ENCODE measurements around the gene ABCD1.
A peak's percentile ranks its signal among the peaks of the same experiment; 100 is the strongest.

The ABCD1 gene

DNA sequence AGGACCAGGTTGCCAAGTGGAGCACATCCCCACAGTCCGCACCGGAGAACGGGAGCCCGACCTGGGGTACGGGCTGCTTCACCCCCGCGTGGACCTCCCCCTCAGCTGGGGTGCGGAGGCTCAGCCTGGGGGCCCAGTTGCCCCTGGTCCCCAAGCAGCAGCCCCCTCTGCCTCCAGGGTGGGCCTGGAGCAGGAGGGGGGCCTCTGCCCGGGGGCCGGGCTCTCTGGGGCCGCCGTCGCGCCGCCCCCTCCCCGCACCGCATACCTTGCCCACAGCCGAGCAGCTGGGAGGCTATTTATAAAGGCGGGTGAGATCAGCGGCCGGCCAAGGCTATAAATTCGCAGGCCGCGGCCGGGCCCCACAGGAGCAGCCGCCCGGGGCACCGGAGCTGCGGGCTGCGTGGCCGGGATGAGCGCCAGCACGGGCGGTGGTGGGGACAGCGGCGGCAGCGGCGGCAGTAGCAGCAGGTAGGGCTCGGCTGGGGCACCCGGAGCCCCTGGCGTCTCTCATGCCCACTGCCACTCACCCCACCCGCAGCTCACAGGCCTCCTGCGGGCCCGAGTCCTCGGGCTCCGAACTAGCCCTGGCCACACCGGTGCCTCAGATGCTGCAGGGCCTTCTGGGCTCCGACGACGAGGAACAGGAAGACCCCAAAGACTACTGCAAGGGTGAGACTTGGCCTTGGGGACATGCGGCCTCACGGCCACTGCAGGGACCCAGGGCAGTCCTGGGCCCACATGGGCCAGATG lies 56.2 kb downstream of the ABCD1 start, which contains the start of gene SRPK3:
Gene SRPK3 (plus strand): TSS at position 364 of the 750 bp plus-strand sequence. CDS start 46 bp downstream, at position 410.
- no peak for DNase-seq (ENCODE audit: low read depth)
- peak within 1 kb of the TSS; percentile 7 for H3K4me3 ChIP-seq (ENCODE audit: low read depth, low read length)

DNA sequence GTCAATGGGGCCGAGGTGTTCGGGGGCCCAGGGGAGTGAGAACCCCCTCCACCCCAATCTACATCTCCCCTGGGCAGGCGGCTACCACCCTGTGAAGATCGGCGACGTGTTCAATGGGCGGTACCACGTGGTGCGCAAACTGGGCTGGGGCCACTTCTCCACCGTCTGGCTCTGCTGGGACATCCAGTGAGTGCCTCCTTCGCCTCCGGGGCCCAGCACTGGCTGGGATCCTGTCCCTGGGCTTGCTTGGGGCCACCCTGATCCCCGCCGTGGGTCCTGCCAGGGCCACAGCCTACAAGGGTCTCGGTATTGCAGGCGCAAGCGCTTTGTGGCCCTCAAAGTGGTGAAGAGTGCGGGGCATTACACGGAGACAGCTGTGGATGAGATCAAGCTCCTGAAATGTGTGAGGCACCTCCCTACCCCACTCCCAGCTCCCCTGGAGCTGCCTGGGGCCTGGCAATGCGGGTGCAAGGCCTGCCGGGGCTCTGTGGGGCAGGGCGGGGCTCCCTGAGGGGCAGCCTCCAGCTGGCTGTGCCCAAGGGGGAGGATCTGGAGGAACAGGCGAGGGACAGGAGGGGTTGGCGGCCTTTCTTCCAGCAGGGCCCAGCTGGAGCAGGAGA lies 56.9 kb downstream of the ABCD1 start:
- H3K4me3 ChIP-seq (ENCODE audit: low read depth, low read length) = peak overlapping the region; percentile 7
- DNase-seq (ENCODE audit: low read depth) = no peak

DNA sequence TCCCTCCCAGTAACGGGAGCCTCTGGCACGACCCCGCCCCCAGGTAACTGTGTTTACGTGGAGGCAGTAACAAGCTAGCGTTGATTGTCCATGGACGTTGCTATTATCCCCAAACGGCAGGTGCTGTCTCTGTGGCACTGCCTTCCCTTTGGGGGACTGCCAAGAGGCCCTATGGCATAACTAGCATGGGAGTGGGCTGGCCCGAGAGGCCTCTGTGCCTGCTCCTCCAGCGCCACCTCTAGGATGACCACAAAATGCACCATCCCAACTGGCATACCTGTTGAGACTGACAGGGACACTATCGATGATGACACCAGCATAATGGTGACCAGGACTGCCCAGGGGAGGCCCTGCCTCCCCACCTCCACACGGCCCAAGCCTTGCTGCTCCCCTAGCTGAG lies 57.7 kb downstream of the ABCD1 start:
- H3K4me3 ChIP-seq (ENCODE audit: low read depth, low read length) = no peak overlapping the region

DNA sequence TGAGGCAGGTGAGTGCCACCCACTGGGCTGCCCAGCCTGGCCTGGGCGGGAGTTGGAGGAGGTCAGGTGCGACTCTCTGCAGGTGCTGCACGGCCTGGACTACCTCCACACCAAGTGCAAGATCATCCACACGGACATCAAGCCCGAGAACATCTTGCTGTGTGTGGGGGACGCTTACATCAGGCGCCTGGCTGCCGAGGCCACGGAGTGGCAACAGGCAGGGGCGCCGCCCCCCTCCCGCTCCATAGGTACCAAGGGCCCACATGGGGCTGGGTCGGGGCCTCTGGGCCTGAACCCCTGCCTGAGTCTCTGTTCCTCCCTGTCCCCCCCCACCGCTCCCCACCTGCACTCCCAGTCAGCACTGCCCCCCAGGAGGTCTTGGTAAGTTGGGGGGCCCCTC lies 58.2 kb downstream of the ABCD1 start:
- DNase-seq (ENCODE audit: low read depth) = no peak
- no peak overlapping the region for H3K4me3 ChIP-seq (ENCODE audit: low read depth, low read length)

More for the DNA sequence above, 57.7 kb downstream of the ABCD1 start:
- DNase-seq (ENCODE audit: low read depth) = no peak

DNA sequence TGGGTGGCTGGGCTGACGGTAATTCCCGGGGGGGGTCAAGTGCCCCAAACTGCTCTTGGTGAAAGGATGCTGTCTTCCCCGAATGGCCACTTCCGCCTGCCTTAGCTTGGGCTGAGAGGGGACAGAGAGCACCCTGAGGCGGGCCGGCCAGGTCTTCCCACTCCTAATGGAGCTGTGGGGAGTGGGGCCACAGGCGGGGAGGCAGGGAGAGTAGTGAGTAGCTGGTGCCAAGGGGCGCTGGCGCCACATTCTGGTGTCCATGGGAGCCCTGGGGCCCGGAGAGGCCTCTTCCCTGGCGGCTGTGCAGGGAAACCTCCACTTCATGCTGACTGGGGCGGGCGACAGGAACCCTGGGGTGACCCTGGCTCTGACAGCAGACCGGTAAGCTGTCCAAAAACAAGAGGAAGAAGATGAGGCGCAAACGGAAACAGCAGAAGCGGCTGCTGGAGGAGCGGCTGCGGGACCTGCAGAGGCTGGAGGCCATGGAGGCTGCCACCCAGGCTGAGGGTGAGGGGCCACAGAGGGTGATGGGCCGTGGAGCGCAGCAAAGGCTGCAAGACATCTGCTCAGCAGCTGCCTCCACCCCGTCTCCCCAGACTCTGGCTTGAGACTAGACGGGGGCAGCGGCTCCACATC lies 58.8 kb downstream of the ABCD1 start:
- H3K4me3 ChIP-seq (ENCODE audit: low read depth, low read length) = no peak overlapping the region
- DNase-seq (ENCODE audit: low read depth) = no peak

DNA sequence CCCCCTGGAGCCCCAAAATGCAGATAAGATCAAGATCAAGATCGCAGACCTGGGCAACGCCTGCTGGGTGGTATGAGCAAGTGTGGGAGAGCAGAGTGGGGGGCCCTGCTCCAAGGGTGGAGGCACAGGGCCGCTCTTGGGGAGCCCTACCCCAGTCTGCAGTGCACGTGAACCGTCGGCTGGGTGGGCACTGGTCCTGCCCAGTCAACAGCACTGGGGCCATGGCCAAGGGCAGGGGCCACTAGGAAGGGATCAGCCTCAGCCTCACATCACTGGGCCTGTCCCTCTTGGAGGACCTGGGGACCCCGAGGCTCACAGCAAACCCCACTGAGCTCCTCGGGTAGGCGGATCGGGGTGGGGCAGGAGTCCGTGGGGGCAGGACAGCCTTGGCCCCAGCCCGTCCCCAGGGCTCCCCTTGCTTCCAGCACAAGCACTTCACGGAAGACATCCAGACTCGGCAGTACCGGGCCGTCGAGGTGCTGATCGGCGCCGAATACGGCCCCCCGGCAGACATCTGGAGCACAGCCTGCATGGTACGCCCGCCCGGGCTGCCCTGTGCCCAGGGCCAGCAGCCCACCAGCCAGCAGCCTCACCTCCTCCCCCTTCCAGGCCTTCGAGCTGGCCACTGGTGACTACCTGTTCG lies 59.8 kb downstream of the ABCD1 start:
- no peak overlapping the region for H3K4me3 ChIP-seq (ENCODE audit: low read depth, low read length)
- DNase-seq (ENCODE audit: low read depth) = no peak

DNA sequence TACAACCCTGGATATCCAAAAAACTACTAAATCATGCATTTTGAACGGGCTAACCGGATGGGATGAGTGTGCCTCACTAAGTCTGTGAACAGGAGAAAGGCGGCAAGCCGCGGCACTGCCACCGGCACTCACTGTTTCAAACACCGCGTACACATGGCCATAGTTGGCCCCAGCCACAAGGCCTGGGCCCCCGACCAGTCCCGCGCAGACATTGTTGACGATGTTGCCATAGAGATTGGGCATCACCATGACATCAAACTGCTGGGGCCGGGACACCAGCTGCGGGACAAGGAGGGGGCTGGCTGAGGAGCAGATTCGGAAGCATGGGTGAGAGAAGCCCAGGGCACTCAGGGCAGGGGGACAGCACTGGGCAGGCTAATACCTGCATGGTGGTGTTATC lies 62.0 kb downstream of the ABCD1 start:
- H3K4me3 ChIP-seq (ENCODE audit: low read depth, low read length) = no peak overlapping the region
- no peak for DNase-seq (ENCODE audit: low read depth)

DNA sequence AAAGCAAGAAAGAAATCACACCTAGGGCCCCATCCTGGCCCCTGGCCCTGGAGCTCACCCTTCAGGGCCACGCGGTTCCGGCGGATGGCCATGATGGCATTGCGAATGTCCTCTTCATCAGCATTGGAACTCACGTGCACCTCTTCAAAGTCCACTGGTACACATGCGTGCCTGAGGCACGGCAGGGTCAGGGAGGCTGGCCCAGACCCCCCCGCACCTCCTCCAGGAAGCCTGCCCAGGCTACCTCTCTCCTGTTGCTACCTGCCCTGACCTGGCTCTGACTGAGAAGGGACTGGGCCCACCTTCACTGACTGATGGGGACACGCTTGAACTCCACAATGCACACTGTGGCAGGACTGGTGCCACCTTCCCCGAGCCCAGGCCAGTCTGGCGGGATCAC lies 65.0 kb downstream of the ABCD1 start:
- DNase-seq (ENCODE audit: low read depth) = no peak
- H3K4me3 ChIP-seq (ENCODE audit: low read depth, low read length) = no peak overlapping the region

DNA sequence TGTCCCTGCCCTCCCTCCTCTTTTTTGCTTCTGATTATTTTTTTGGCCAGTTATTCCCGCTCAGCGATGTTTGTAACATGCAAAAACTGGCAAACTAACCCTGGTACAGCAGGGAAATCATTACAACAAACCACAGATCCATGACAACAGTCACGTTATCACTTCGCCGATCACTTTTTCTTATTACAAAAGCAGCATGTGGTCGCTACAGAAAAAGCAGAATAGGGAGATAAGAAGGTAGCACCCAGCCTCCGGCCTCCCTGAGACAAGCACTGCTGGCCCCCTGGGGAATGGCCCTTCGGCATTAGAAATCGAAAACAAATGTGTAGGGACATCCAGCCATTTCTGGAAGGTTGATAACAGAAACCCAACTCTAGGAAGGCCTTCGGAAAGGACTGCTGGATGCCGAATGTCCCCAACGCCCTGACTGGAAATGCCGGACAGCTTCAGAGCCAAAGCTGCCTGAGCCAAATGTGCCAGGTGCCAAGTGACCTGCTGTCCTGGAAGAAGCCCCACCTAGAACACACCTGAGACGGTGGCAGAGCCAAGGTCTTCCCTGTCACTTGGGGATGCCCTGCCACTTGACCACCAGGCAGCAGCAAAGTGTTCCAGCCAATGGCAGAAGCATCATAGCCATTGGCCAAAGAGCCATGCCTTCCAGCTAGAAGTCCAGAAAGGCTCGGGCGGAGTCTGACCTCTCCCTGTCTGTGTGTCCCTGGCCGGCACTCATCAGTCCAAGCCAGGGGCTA lies 66.6 kb downstream of the ABCD1 start:
- DNase-seq (ENCODE audit: low read depth) = no peak
- H3K4me3 ChIP-seq (ENCODE audit: low read depth, low read length) = no peak overlapping the region

DNA sequence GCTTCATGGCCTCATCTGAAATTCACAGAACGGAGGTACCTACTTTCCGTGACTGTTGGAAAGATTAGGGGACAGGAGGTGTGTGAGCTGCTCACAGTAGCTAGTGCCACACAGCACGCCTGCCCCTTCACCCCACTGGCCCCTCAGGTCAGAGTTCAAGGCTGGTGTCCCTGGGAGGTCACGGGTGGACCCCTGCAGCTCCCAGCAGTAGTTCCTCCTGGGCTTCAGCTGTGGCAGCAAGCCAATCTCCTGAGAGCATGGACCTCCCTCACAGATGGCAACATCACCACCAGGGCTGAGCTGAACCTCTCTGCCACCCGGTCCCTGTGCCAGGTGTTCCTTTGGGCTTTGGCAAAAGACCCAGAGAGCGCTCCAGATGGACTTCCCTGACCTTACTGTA lies 67.7 kb downstream of the ABCD1 start:
- H3K4me3 ChIP-seq (ENCODE audit: low read depth, low read length) = no peak overlapping the region
- no peak for DNase-seq (ENCODE audit: low read depth)

DNA sequence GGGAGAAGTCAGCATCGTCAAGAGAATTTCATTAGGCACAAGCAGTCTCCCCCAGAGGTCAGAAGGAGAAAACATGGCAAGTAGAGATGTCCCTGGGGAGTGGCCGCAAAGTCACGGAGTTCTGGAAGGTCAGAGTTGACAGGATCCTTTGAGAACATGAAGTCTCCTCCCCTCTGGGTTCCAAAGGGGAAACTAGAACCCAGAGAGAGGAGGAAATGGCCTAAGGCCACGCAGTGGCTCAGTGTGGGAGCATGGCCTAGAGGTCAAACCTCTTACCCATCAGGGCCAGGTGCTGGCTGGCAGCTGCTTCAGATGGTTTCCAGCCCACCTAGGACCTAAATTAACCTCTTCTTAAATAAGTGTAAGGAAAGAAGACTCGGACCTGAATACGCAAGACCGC lies 68.6 kb downstream of the ABCD1 start:
- no peak for DNase-seq (ENCODE audit: low read depth)
- peak overlapping the region; percentile 74 for H3K4me3 ChIP-seq (ENCODE audit: low read depth, low read length)

Data from skeletal muscle cell (primary cell).